D721Med (cell line): ENCODE measurements around the gene ITIH2.

Experiments used
- DNase-seq: peaks from one replicate; pipeline ENCODE4 v3.0.0; 2011; ENCODE audit warnings: low spot score; ENCODE audit not compliant: insufficient read length
- FAIRE-seq: peaks from 2 replicates; lab custom pipeline; 2011; peaks lifted over from hg19 to GRCh38; lab: Jason Lieb, UNC
- CTCF ChIP-seq: IDR thresholded peaks from 2 replicates; pipeline ENCODE4 v1.5.1; 2012; ENCODE audit warnings: mild to moderate bottlenecking, control low read depth; ENCODE audit not compliant: insufficient read depth; ENCODE audit errors: missing control alignments

The ITIH2 gene

GRCh38 chr10:7788639-7789286 lies 85.6 kb downstream of the ITIH2 start:
- no peak for TF ChIP-seq CTCF
- no peak for DNase-seq

GRCh38 chr10:7789390-7789789 lies 86.3 kb downstream of the ITIH2 start:
- FAIRE-seq = no peak
- no peak for DNase-seq
- TF ChIP-seq CTCF = no peak

More at GRCh38 chr10:7788639-7789286, 85.6 kb downstream of the ITIH2 start:
- no peak for FAIRE-seq

- DNase-seq (no peak), FAIRE-seq (no peak)
- no peak for TF ChIP-seq CTCF
Observed at GRCh38 chr10:7792541-7792940, 89.4 kb downstream of the ITIH2 start.

GRCh38 chr10:7794251-7795026 lies 91.3 kb downstream of the ITIH2 start:
- DNase-seq = no peak
- no peak for FAIRE-seq
- TF ChIP-seq CTCF = no peak

GRCh38 chr10:7795605-7796004 lies 92.5 kb downstream of the ITIH2 start:
- no peak for DNase-seq
- no peak for FAIRE-seq
- TF ChIP-seq CTCF = no peak

GRCh38 chr10:7797582-7797981 lies 94.5 kb downstream of the ITIH2 start:
- no peak for TF ChIP-seq CTCF
- FAIRE-seq = no peak
- DNase-seq = no peak
